K562 (cell line): ENCODE data around the gene TMOD2. TPM values are rescaled to one million over a fixed set of nuclear protein-coding genes. Genes with fewer than 3 reads are reported as not detected.

ENCODE experiments used
- GABPA ChIP-seq: fragments of 200-800 bp; sonication (Bioruptor generic); conservative IDR thresholded peaks from 2 replicates; pipeline ENCODE4 v1.6.1; 2016; ENCODE audit warnings: low read depth, missing genetic modification characterization, missing compliant biosample characterization
- HES1 ChIP-seq: fragments of 450-650 bp; IDR thresholded peaks from 2 replicates; pipeline ENCODE4 v1.6.1; 2016; ENCODE audit warnings: low read depth, mild to moderate bottlenecking, moderate library complexity
- KAT7 ChIP-seq: sonication (generic); formaldehyde crosslinking; IDR thresholded peaks from 2 replicates; pipeline ENCODE4 v1.8.0; 2022; ENCODE audit warnings: missing genetic modification reagents, mild to moderate bottlenecking, borderline replicate concordance
- POLR2A ChIP-seq: fragments of 450-650 bp; conservative IDR thresholded peaks from 2 replicates; pipeline ENCODE4 v1.6.1; 2016
- POLR2AphosphoS5 ChIP-seq: IDR thresholded peaks from 2 replicates; pipeline ENCODE4 v1.6.1; 2011; ENCODE audit warnings: mild to moderate bottlenecking, low read depth, low read length, moderate library complexity; ENCODE audit not compliant: control insufficient read depth, insufficient read depth
- RBM22 ChIP-seq: fragments of 200-400 bp; formaldehyde crosslinking; IDR thresholded peaks from 2 replicates; pipeline ENCODE4 v1.6.1; 2018; ENCODE audit warnings: low read length, low read depth; ENCODE audit not compliant: poor library complexity, severe bottlenecking
- SIX5 ChIP-seq, 2 experiments: IDR thresholded peaks; 2 replicates each; pipeline ENCODE4 v1.6.1; 2011; ENCODE audit warnings: low read length in 2 of 2, borderline replicate concordance in 1 of 2, low read depth in 1 of 2, mild to moderate bottlenecking in 1 of 2, moderate library complexity in 1 of 2; ENCODE audit not compliant: insufficient read depth in 1 of 2
- TBP ChIP-seq: optimal IDR thresholded peaks from 2 replicates; pipeline ENCODE3; 2011; ENCODE audit warnings: low read depth, low read length, improper control_type of control experiment
- THAP12 ChIP-seq: fragments of 250-450 bp; sonication (Bioruptor Pico); IDR thresholded peaks from 2 replicates; pipeline ENCODE4 v1.9.0; 2021; ENCODE audit warnings: mild to moderate bottlenecking, inconsistent platforms
- ZNF121 ChIP-seq: sonication (generic); formaldehyde crosslinking; conservative IDR thresholded peaks from 2 replicates; pipeline ENCODE4 v1.8.0; 2022; ENCODE audit warnings: missing genetic modification reagents
- ZNF239 ChIP-seq: fragments of 250-450 bp; sonication (Bioruptor Pico); IDR thresholded peaks from 2 replicates; pipeline ENCODE4 v1.4.0; 2020; ENCODE audit warnings: mild to moderate bottlenecking
- ZNF3 ChIP-seq: fragments of 250-450 bp; sonication (Bioruptor Pico); IDR thresholded peaks from 2 replicates; pipeline ENCODE4 v1.5.0; 2021; ENCODE audit warnings: mild to moderate bottlenecking, moderate library complexity
- ZNF318 ChIP-seq, 2 experiments: fragments of 450-650 bp; IDR thresholded peaks; 2 replicates each; pipeline ENCODE4 v1.6.1; 2016; ENCODE audit warnings: mild to moderate bottlenecking in 2 of 2, borderline replicate concordance in 1 of 2, low read depth in 1 of 2, moderate library complexity in 1 of 2
- polyA plus RNA-seq, 8 experiments: library from polyadenylated mRNA; depleted of rRNA in 4 of 8; stranded (reverse) in 5 of 8; unstranded in 3 of 8; fragments of >200 nt; fragmentation: Nextera tagmentation in 2 of 8; fragmentation: Illumina TruSeq in 1 of 8; extraction: Ambion mirVana in 2 of 8; extraction: Trizol in 1 of 8; gene quantifications; 2 replicates each; pipeline versions ENCODE4 v1.2.1 to v1.2.3, GENCODE V29; 2011 to 2014; ENCODE audit warnings: inconsistent platforms in 1 of 8, missing spikeins in 1 of 8
- total RNA-seq, 7 experiments: library from RNA; depleted of rRNA in 6 of 7; stranded (reverse); fragments of >200 nt in 6 of 7; fragmentation: Illumina TruSeq in 2 of 7; extraction: Trizol in 2 of 7; gene quantifications; 2 replicates each; pipeline versions ENCODE4 v1.2.1 to v1.2.3, GENCODE V29; 2011 to 2021; ENCODE audit warnings: low replicate concordance in 1 of 7

TMOD2 gene
- total and polyA plus RNA-seq, 9 of the 15 experiments (the other 6 are each of a cell fraction or from before 2014, with no cell fraction given): 0.49 to 3.8 (median 3.0) TPM

DNA sequence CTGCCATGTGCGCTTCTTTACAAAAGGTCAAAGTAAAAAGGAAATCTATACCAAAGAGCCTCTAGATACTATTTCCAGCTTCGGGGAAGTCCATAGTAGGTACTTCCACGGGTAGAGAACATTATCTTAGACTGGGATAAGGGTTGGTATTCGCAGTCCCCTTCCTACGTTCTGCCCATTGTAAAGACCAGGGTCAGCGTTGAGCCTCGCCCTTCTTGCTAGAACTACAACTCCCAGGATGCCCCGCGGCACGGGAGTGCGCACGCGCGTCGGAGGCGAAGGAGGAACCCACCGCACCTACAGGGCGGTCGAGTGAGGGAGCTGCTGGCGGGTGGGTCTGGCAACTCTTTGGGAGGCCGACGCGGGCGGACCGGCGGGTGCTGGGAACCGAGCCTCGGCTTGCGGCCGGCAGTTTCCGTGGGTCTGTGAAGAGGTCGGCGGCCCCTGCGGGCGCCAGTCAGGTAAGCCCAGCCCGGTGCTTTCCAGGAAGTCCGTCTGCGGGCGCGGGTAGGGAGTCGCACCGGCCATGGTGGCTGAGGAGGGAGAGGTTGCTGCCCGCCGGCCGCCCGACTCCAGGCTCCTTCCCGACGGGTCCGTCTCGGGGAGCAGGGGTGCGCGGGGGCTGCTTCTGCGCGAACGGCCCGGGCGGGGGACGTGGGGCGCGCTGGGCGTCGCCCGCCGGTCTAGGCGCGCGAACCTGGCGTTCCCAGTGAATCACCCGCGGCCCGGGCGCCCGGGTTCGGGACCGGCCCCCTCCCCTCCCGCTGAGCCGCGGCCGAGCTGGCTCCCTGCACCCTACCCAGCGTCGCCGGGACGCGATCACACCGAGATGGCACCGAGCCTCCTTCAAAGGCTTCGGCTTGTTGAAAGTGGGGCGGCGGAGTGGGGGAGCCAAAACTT lies 78.2 kb downstream of the TMOD2 start, which contains the start of gene TMOD3 (continued):
- TF ChIP-seq HES1: 0 out of 2 replicates have a peak, but pooled peaks have one; percentile 13
- TF ChIP-seq ZNF121 (CRISPR knock-in tag): no peak
- TF ChIP-seq ZNF3 (CRISPR knock-in tag): no peak
- peak; percentile 58 for TF ChIP-seq RBM22
- TF ChIP-seq SIX5 (IDR thresholded peaks at IDR 0.05; ENCODE audit: borderline replicate concordance in 1 of 2, insufficient read depth in 1 of 2, low read depth in 1 of 2, low read length in 2 of 2): peak; percentile 71
- TF ChIP-seq THAP12: no peak; the same call in 1 of the 2 replicates
- no peak for TF ChIP-seq ZNF318 (IDR thresholded peaks at IDR 0.05; ENCODE audit: borderline replicate concordance in 1 of 2, low read depth in 1 of 2)
- TF ChIP-seq KAT7 (CRISPR knock-in tag): peak; percentile 66; the same call in 1 of the 2 replicates
- TF ChIP-seq ZNF239 (CRISPR knock-in tag): no peak
- TF ChIP-seq POLR2A: peak; percentile 94
- peak; percentile 69 for TF ChIP-seq TBP
- peak; percentile 70 for TF ChIP-seq GABPA (tag)
- TF ChIP-seq POLR2AphosphoS5: peak; percentile 79
